Hematopoietic multipotent progenitor cell treated with erythropoietin and hydrocortisone succinate and interleukin-3 and kit ligand, for 17 days (in vitro differentiated cells): Measurements from ENCODE around the gene NEMP1.
A peak's percentile ranks its signal among the peaks of the same experiment; 100 is the strongest.
"Not testable (repeated sequence)": the region's sequence is repeated elsewhere in the genome, so short reads cannot be mapped to it uniquely, and the experiment has no call there.

Source experiments
- DNase-seq: peaks from one replicate; pipeline ENCODE4 v3.0.0-alpha.2; 2015; ENCODE audit warnings: low spot score

NEMP1 gene

GRCh38 chr12:57078519-57079404 lies at the start of gene NEMP1:
TSS of gene NEMP1 (minus strand) at chr12:57078791. CDS start at chr12:57078745, 46 bp downstream.
- DNase-seq, result peak; percentile 100

- DNase-seq, result peak; percentile 69
Measured at GRCh38 chr12:57127726-57128518, 49.3 kb upstream of the NEMP1 start, which contains the start of gene LRP1. TSS of gene LRP1 (plus strand) at chr12:57128483. CDS start at chr12:57128965, 482 bp downstream.

GRCh38 chr12:57127101-57127725 lies 48.6 kb upstream of the NEMP1 start:
- DNase-seq, result peak; percentile 84

GRCh38 chr12:57126561-57126960 lies 48.0 kb upstream of the NEMP1 start:
- DNase-seq, result peak; percentile 57

GRCh38 chr12:57126061-57126460 lies 47.5 kb upstream of the NEMP1 start:
- no peak for DNase-seq

GRCh38 chr12:57124261-57124877 lies 45.8 kb upstream of the NEMP1 start:
- DNase-seq, result peak; percentile 89

- DNase-seq, result no peak
Measured at GRCh38 chr12:57123813-57124212, 45.2 kb upstream of the NEMP1 start.

GRCh38 chr12:57120718-57121117 lies 42.1 kb upstream of the NEMP1 start:
- not testable (repeated sequence) for DNase-seq

- no peak for DNase-seq
Measured at GRCh38 chr12:57119294-57120085, 40.9 kb upstream of the NEMP1 start.

- DNase-seq, result no peak
Measured at GRCh38 chr12:57118711-57119271, 40.2 kb upstream of the NEMP1 start.

- DNase-seq, result no peak
Measured at GRCh38 chr12:57116580-57117281, 38.1 kb upstream of the NEMP1 start.

GRCh38 chr12:57112492-57113294 lies 34.1 kb upstream of the NEMP1 start:
- DNase-seq, result no peak

- DNase-seq, result peak; percentile 87
Measured at GRCh38 chr12:57111031-57111734, 32.6 kb upstream of the NEMP1 start, which contains the start of gene STAT6. TSS of gene STAT6 (minus strand) at chr12:57111362. CDS start at chr12:57108278, 3,084 bp downstream.

GRCh38 chr12:57110104-57111030 lies 31.8 kb upstream of the NEMP1 start:
- DNase-seq, result peak; percentile 89

GRCh38 chr12:57109207-57110103 lies 30.9 kb upstream of the NEMP1 start:
- DNase-seq, result no peak

- DNase-seq, result no peak
Measured at GRCh38 chr12:57107456-57108155, 29.0 kb upstream of the NEMP1 start.
